NOMO-1 (cell line): ENCODE measurements around the gene ZC3H12D.

Experiments
- DNase-seq, 2 experiments: peaks; one replicate each; lab custom pipeline; 2025; ENCODE audit not compliant: unreplicated experiment in 2 of 2; lab: John Stamatoyannopoulos, UW

The ZC3H12D gene

GRCh38 chr6:149421132-149421531 lies 63.7 kb downstream of the ZC3H12D start:
- DNase-seq = no peak

- no peak for DNase-seq
These were observed 65.0 kb downstream of the ZC3H12D start for GRCh38 chr6:149419696-149420404.

DNA sequence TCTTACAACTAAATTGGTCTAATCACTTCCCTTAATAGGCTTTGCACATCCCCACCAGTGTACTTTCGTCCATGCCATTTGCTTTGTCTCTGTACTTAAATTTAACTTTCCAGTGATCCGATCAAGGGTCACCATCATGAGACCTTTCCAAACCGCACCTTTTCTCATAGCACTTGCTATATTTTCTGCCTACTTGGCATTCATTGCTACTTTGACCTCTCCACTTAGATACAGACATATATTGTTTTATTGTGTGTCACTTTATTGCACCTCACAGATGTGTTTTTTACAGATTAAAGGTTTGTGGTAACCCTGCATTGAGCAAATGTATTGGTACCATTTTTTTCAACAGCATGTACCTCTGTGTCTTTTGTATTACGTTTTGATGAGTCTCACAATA lies 70.0 kb downstream of the ZC3H12D start:
- DNase-seq = no peak

DNA sequence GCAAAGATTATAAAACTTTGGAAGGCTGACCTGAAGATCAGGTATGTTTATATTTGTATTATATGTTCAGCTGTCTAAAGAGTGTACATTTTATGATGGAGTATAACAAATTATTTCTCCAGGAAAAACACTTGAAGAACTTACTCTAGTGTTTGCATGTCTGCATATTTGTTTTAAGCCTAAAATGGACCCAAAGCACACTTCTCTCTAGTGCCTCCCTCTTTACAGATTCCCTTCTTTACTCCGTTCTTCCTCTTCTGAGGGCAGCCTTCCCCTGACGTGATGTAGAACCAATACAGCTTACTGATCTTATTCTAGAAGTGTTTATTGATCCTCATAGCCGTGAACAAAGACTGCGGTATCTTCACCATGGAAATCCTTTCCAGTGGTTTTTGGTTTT lies 70.8 kb downstream of the ZC3H12D start:
- DNase-seq = no peak

GRCh38 chr6:149410557-149410956 lies 74.3 kb downstream of the ZC3H12D start:
- DNase-seq = no peak

DNA sequence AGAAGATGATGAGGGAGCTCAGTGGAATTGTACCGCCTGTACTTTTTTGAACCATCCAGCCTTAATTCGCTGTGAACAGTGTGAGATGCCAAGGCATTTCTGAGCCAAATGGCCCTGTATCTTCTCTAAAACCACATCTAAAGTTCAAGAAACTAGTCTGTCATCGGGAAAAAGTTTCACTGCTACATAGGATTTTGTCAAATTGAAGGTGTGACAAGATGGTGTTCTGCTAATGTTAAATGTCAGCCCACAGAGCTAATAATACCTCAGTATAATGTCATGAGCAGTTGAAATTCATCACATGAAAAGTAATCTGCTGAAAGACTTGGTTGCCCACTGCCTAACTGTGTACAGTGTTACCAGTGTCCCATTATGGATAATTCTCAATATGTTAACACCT lies 75.2 kb downstream of the ZC3H12D start:
- no peak for DNase-seq

GRCh38 chr6:149405823-149406765 lies 78.7 kb downstream of the ZC3H12D start:
- peak; percentile 2 to 39 for DNase-seq

- DNase-seq = no peak
These were observed 81.3 kb downstream of the ZC3H12D start for GRCh38 chr6:149403534-149403933.

- no peak for DNase-seq
These were observed 84.8 kb downstream of the ZC3H12D start, which contains the start of gene SUMO4 for GRCh38 chr6:149400050-149400449. TSS of gene SUMO4 (plus strand) at chr6:149400262. CDS start at chr6:149400392, 130 bp downstream.

GRCh38 chr6:149397384-149397783 lies 87.4 kb downstream of the ZC3H12D start:
- DNase-seq = no peak
